Measurements from ENCODE around the gene AIF1. TPM values are rescaled to one million over a fixed set of nuclear protein-coding genes. Genes with fewer than 3 reads are reported as not detected.

AIF1 gene
- total RNA-seq, result not detected in 2 replicates

- DNase-seq (ENCODE audit: low read depth, low spot score), result no peak
Observed at GRCh38 chr6:31614684-31615578, at the start of gene AIF1. Gene AIF1 (plus strand): TSS chr6:31615234. CDS start chr6:31615330, 96 bp downstream.

GRCh38 chr6:31567531-31568370 lies 47.3 kb upstream of the AIF1 start:
- DNase-seq (ENCODE audit: low read depth, low spot score), result no peak

GRCh38 chr6:31568537-31568961 lies 46.5 kb upstream of the AIF1 start:
- no peak for DNase-seq (ENCODE audit: low read depth, low spot score)

GRCh38 chr6:31569861-31570536 lies 45.0 kb upstream of the AIF1 start:
- DNase-seq (ENCODE audit: low read depth, low spot score), result no peak

GRCh38 chr6:31572041-31572911 lies 42.8 kb upstream of the AIF1 start, which contains the start of gene LTA:
Gene LTA (plus strand): TSS chr6:31572289. CDS start chr6:31572743, 454 bp downstream.
- DNase-seq (ENCODE audit: low read depth, low spot score), result no peak

- DNase-seq (ENCODE audit: low read depth, low spot score), result no peak
Observed at GRCh38 chr6:31573239-31574105, 41.6 kb upstream of the AIF1 start.

GRCh38 chr6:31574106-31575061 lies 40.6 kb upstream of the AIF1 start:
- DNase-seq (ENCODE audit: low read depth, low spot score), result no peak

- DNase-seq (ENCODE audit: low read depth, low spot score), result no peak
Observed at GRCh38 chr6:31575335-31575901, 39.6 kb upstream of the AIF1 start, which contains the start of gene TNF. Gene TNF (plus strand): TSS chr6:31575565. CDS start chr6:31575742, 177 bp downstream.

GRCh38 chr6:31575952-31576685 lies 38.9 kb upstream of the AIF1 start:
- DNase-seq (ENCODE audit: low read depth, low spot score), result no peak

- no peak for DNase-seq (ENCODE audit: low read depth, low spot score)
Observed at GRCh38 chr6:31576897-31577578, 38.0 kb upstream of the AIF1 start.

- DNase-seq (ENCODE audit: low read depth, low spot score), result no peak
Observed at GRCh38 chr6:31577579-31577966, 37.5 kb upstream of the AIF1 start.

- DNase-seq (ENCODE audit: low read depth, low spot score), result no peak
Observed at GRCh38 chr6:31578184-31579118, 36.6 kb upstream of the AIF1 start.

- no peak for DNase-seq (ENCODE audit: low read depth, low spot score)
Observed at GRCh38 chr6:31579119-31579505, 35.9 kb upstream of the AIF1 start.

GRCh38 chr6:31579546-31580437 lies 35.2 kb upstream of the AIF1 start:
- no peak for DNase-seq (ENCODE audit: low read depth, low spot score)

GRCh38 chr6:31580438-31580740 lies 34.6 kb upstream of the AIF1 start:
- DNase-seq (ENCODE audit: low read depth, low spot score), result no peak
